DOHH2 (cell line): ENCODE results near the gene RALGAPA2.

Experiments used
- H3F3A ChIP-seq: fragments of 200-600 bp; sonication (generic), shearing (Covaris generic); 2 replicates; pipeline ENCODE4 v1.6.0; 2016; ENCODE audit warnings: antibody characterized with exemption, mild to moderate bottlenecking; ENCODE audit not compliant: control insufficient read depth, insufficient read depth
- H3K27ac ChIP-seq: fragments of 200-600 bp; sonication (generic); 2 replicates; pipeline ENCODE4 v1.5.1; 2014; ENCODE audit warnings: low read depth, mild to moderate bottlenecking, low read length, moderate library complexity
- H3K27me3 ChIP-seq: fragments of 200-600 bp; sonication (generic); 2 replicates; pipeline ENCODE4 v1.6.1; 2014; ENCODE audit warnings: mild to moderate bottlenecking, low read length, mixed read lengths; ENCODE audit not compliant: control insufficient read depth
- H3K36me3 ChIP-seq: fragments of 200-600 bp; sonication (generic); 2 replicates; pipeline ENCODE4 v1.6.1; 2014; ENCODE audit warnings: mild to moderate bottlenecking, low read length, moderate library complexity, mixed read lengths; ENCODE audit not compliant: control insufficient read depth
- H3K4me1 ChIP-seq: fragments of 200-600 bp; sonication (generic); 2 replicates; pipeline ENCODE4 v1.6.1; 2014; ENCODE audit warnings: mild to moderate bottlenecking, low read length, mixed read lengths; ENCODE audit not compliant: control insufficient read depth
- H3K4me2 ChIP-seq: fragments of 200-600 bp; sonication (generic); 2 replicates; pipeline ENCODE4 v1.6.0; 2014; ENCODE audit warnings: mild to moderate bottlenecking, low read length, moderate library complexity
- H3K4me3 ChIP-seq: fragments of 200-600 bp; sonication (generic); 2 replicates; pipeline ENCODE4 v1.5.1; 2014; ENCODE audit warnings: mild to moderate bottlenecking, low read length, mixed read lengths
- H3K79me2 ChIP-seq: fragments of 200-600 bp; sonication (generic); 2 replicates; pipeline ENCODE4 v1.6.1; 2014; ENCODE audit warnings: mild to moderate bottlenecking, low read length, mixed read lengths; ENCODE audit not compliant: control insufficient read depth
- H3K9me2 ChIP-seq: fragments of 200-600 bp; sonication (generic); replicated peaks from 2 replicates; pipeline ENCODE4 v1.6.1; 2014; ENCODE audit warnings: mild to moderate bottlenecking, low read length, mixed read lengths; ENCODE audit not compliant: control insufficient read depth
- H3K9me3 ChIP-seq: fragments of 200-600 bp; sonication (generic); 2 replicates; pipeline ENCODE4 v1.6.1; 2014; ENCODE audit warnings: antibody characterized with exemption, low read length, mixed read lengths; ENCODE audit not compliant: control insufficient read depth, insufficient read depth
- H4K20me1 ChIP-seq: fragments of 200-600 bp; sonication (generic); 2 replicates; pipeline ENCODE4 v1.6.0; 2014; ENCODE audit warnings: low read depth, mild to moderate bottlenecking, antibody characterized with exemption, low read length, moderate library complexity; ENCODE audit not compliant: control insufficient read depth, insufficient read depth
- EZH2phosphoT487 ChIP-seq: fragments of 200-600 bp; sonication (generic); IDR thresholded peaks from 2 replicates; pipeline ENCODE4 v1.6.1; 2017; ENCODE audit warnings: borderline replicate concordance, mild to moderate bottlenecking, antibody characterized with exemption, low read length, moderate library complexity, mixed read lengths
- TF ChIP-seq, protein P1 (sequence below): fragments of 200-600 bp; sonication (generic); IDR thresholded peaks from one replicate; pipeline ENCODE4 v1.5.1; 2014; ENCODE audit warnings: antibody characterized with exemption, mild to moderate bottlenecking, low read depth, low read length; ENCODE audit not compliant: poor library complexity, severe bottlenecking

Gene RALGAPA2

DNA sequence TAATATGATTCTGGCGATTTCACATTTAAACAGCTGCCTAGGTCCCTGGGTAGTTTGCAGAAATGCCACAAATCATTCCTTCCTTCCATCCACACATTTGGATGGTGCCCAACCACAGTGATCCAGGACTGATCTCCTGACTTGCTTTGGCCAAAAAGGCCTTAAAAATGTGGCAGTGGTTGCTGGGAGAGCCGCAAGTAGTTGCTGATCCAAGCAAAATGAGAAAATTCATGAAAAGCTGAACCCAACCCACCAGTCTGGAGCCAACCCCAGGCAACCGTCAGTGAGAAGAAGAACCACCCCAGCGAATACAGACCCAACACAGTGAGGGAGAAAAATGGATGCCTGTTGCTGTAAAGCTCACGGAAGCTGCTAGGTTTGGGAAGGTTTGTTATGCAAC is 25.1 kb downstream of the RALGAPA2 start:
- Histone ChIP-seq H3K4me1 (peaks cover 11% of the 10 kb centered on the region), H3K79me2 (no peaks in the 10 kb centered on the region)

DNA sequence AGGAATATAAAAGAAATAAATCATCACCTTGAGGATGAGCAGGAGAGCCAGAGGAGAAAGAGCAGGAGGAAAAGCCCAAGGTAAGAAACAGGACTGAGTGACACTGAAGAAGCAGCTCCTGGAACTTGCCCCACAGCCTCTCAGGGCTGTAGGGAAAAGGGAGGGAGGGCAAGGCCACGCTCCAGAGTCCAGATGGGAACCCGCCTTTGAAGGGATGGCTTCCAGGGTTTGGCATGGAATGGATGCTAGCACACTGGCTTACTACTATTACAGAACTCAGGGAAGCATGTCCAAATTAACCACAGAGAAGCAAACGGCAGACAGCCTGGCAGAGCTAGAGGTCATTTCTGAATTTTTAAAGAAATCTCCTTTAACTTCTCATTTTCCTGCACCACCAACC is 26.8 kb downstream of the RALGAPA2 start:
- Histone ChIP-seq H3K27ac (no peak overlapping the region), H3K4me1 (peaks cover 6% of the 10 kb centered on the region; the same call in 1 of the 2 replicates), H3K27me3 (no peaks in the 10 kb centered on the region), H3F3A (no peaks in the 10 kb centered on the region), H3K36me3 (no peaks in the 10 kb centered on the region), H3K4me2 (no peak overlapping the region), H3K4me3 (no peak overlapping the region), H4K20me1 (no peaks in the 10 kb centered on the region), H3K9me2 (no peaks in the 10 kb centered on the region), H3K79me2 (no peaks in the 10 kb centered on the region), H3K9me3 (no peaks in the 10 kb centered on the region)
- no peak for TF ChIP-seq EZH2phosphoT487

More for the DNA sequence above, 25.1 kb downstream of the RALGAPA2 start:
- H3K36me3 ChIP-seq: no peaks in the 10 kb centered on the region
- TF ChIP-seq, protein P1, sequence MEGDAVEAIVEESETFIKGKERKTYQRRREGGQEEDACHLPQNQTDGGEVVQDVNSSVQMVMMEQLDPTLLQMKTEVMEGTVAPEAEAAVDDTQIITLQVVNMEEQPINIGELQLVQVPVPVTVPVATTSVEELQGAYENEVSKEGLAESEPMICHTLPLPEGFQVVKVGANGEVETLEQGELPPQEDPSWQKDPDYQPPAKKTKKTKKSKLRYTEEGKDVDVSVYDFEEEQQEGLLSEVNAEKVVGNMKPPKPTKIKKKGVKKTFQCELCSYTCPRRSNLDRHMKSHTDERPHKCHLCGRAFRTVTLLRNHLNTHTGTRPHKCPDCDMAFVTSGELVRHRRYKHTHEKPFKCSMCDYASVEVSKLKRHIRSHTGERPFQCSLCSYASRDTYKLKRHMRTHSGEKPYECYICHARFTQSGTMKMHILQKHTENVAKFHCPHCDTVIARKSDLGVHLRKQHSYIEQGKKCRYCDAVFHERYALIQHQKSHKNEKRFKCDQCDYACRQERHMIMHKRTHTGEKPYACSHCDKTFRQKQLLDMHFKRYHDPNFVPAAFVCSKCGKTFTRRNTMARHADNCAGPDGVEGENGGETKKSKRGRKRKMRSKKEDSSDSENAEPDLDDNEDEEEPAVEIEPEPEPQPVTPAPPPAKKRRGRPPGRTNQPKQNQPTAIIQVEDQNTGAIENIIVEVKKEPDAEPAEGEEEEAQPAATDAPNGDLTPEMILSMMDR: no peak
- TF ChIP-seq EZH2phosphoT487: no peak
- no peak overlapping the region for H3K4me2 ChIP-seq
- H3K27me3 ChIP-seq: no peaks in the 10 kb centered on the region
- H4K20me1 ChIP-seq: no peaks in the 10 kb centered on the region
- no peak overlapping the region for H3K27ac ChIP-seq
- H3K9me2 ChIP-seq: no peaks in the 10 kb centered on the region
- no peaks in the 10 kb centered on the region for H3K9me3 ChIP-seq
- H3F3A ChIP-seq: no peaks in the 10 kb centered on the region
- H3K4me3 ChIP-seq: no peak overlapping the region

DNA sequence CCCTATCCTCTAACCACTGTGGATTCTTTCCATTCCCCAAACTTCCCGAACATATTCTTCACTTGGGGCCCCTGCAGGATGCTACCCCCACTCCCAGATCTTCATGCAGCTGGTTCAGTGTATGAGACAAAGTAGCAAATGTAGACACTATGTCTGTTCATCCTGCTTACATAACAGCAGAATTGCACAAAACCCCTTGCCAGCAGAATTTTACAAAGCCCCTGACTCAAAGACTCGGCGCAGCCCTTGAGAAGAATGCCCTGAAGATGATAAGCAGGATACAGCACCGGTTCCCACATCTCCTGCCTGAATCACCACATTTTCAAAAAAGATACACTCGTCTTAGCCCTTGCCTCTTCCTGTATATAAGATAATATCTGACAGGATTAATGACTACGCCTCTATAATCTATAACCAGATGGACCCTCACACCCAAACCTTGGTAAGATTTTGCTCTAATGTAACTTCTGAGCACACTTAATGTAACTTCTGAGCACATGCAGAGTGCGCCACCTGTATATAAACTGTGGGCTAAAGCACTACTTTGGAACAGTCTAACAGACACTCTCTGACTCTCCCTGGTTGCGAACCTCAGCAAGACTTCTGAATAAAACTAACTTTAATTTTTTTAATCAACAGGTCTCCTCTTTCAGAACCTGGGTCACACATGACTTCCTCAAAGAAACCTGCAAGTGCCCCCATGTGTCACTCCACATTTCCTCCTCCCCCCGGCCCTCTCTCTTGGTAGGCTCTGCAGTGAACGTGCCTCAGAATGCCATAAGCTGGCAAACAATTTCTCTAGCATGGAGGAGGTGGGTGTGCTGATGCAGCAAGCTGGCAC is 28.7 kb downstream of the RALGAPA2 start:
- Histone ChIP-seq H3K9me3 (no peaks in the 10 kb centered on the region), H3K79me2 (no peaks in the 10 kb centered on the region), H3K27ac (no peak overlapping the region), H3F3A (no peaks in the 10 kb centered on the region), H4K20me1 (no peaks in the 10 kb centered on the region), H3K4me2 (no peak overlapping the region), H3K4me1 (peaks cover 6% of the 10 kb centered on the region; the same call in 1 of the 2 replicates), H3K4me3 (no peak overlapping the region), H3K9me2 (no peaks in the 10 kb centered on the region), H3K36me3 (no peaks in the 10 kb centered on the region), H3K27me3 (no peaks in the 10 kb centered on the region)
- TF ChIP-seq, protein P1: no peak
- no peak for TF ChIP-seq EZH2phosphoT487

DNA sequence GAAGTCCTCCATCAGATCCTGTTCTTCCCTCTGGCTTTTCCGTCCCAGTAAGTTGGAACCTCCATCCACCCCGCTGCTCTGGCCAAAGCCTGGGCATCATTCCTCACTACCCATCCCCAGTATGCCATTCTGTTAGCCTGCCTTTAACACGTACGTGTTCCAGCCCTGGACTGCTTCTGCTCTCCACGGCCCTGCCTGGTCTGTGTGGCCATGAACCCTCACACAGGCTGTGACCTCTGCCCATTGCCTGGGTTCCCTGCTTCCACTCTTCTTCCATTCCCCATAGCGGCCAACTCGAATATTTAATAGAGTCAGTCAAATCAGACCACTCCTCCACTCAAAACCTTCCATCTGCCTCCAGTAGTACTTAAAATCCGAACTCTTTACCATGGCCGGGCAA is 29.4 kb downstream of the RALGAPA2 start:
- H3F3A ChIP-seq: no peaks in the 10 kb centered on the region
- TF ChIP-seq, protein P1: no peak
- no peak for TF ChIP-seq EZH2phosphoT487

More for the DNA sequence above, 29.4 kb downstream of the RALGAPA2 start:
- H3K27ac ChIP-seq: no peak overlapping the region
- H3K36me3 ChIP-seq: no peaks in the 10 kb centered on the region
- H3K27me3 ChIP-seq: no peaks in the 10 kb centered on the region
- no peak overlapping the region for H3K4me2 ChIP-seq
- H4K20me1 ChIP-seq: no peaks in the 10 kb centered on the region
- H3K4me1 ChIP-seq: peaks cover 6% of the 10 kb centered on the region; the same call in 1 of the 2 replicates
- no peaks in the 10 kb centered on the region for H3K79me2 ChIP-seq
- H3K9me3 ChIP-seq: no peaks in the 10 kb centered on the region
- no peaks in the 10 kb centered on the region for H3K9me2 ChIP-seq
- H3K4me3 ChIP-seq: no peak overlapping the region
